ENCODE measurements around the gene EEF1AKMT1. TPM values are rescaled to one million over a fixed set of nuclear protein-coding genes. Genes with fewer than 3 reads are reported as not detected.

Gene EEF1AKMT1
- total RNA-seq, 2 donors from 2014 or later = 7.6 to 8.1 TPM

DNA sequence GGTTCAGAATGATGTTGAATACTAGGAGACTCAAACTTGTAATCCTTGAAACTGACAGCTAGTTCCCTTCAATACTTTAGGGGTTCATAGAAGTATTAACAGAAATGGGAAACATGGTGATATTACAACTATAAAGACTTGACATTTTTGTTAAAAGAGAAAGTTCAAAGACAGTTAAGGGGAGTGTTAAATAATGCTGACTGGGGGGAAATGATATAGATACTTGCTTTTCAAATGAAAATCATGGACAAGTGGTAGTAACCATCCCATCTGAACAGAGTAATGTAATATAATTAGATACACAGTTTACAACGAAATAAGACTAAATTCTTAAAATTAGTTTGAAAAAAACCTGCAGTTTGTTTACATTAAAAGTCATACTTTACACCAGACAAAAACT is 6.6 kb upstream of the EEF1AKMT1 start:
- Mint-ChIP-seq H3K27me3 (ENCODE audit: insufficient read depth) (no peaks in the 10 kb centered on the region), H3K4me3 (no peak overlapping the region), H3K4me1 (no peaks in the 10 kb centered on the region), H3K36me3 (ENCODE audit: low read depth) (peaks cover 36% of the 10 kb centered on the region), H3K9me3 (peaks cover 3% of the 10 kb centered on the region), H3K27ac (no peak overlapping the region)
- WGBS, 2 experiments (ENCODE audit: insufficient coverage in 1 of 2, insufficient read length in 1 of 2) = no CpG with 5 or more reads among the region's 1 CpG
- peaks cover 49% of the 10 kb centered on the region for H3K36me3 ChIP-seq (ENCODE audit: control insufficient read depth, insufficient read depth, low read length)
- no peak overlapping the region for H3K4me3 ChIP-seq (ENCODE audit: low read length)
- no peak overlapping the region for H3K27ac ChIP-seq (ENCODE audit: low read depth, low read length)
- H3K9ac ChIP-seq (ENCODE audit: extremely low read depth, low read length, poor library complexity, severe bottlenecking) = no peak overlapping the region
- TF ChIP-seq, protein P1, sequence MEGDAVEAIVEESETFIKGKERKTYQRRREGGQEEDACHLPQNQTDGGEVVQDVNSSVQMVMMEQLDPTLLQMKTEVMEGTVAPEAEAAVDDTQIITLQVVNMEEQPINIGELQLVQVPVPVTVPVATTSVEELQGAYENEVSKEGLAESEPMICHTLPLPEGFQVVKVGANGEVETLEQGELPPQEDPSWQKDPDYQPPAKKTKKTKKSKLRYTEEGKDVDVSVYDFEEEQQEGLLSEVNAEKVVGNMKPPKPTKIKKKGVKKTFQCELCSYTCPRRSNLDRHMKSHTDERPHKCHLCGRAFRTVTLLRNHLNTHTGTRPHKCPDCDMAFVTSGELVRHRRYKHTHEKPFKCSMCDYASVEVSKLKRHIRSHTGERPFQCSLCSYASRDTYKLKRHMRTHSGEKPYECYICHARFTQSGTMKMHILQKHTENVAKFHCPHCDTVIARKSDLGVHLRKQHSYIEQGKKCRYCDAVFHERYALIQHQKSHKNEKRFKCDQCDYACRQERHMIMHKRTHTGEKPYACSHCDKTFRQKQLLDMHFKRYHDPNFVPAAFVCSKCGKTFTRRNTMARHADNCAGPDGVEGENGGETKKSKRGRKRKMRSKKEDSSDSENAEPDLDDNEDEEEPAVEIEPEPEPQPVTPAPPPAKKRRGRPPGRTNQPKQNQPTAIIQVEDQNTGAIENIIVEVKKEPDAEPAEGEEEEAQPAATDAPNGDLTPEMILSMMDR (conservative IDR thresholded peaks at IDR 0.05) = no peak
- no peaks in the 10 kb centered on the region for H3K27me3 ChIP-seq (ENCODE audit: control insufficient read depth, insufficient read depth, low read length, poor library complexity, severe bottlenecking)
- no peak for DNase-seq
- H3K9me3 ChIP-seq (ENCODE audit: control insufficient read depth, low read length) = peaks cover 9% of the 10 kb centered on the region
- no peaks in the 10 kb centered on the region for H3K4me1 ChIP-seq (ENCODE audit: control insufficient read depth, insufficient read depth, low read length)

DNA sequence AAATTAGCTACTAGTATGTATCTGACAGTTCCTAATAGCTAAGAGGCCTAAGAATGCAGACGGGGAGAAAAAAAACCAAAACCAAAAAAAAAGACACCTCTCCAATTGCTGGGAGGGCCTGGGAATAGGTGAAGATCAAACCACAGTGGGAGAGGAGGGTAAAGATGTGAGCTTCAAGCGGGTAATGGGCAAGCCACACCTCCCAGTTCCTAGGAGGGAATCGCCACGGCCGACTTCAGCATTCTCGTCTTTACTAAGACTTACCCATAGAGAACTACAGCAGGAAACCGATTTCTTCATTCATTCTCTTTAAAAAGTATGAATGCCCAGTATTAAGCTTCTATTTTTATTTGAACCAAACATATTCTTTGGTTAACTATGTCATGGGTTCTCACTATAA is 5.6 kb upstream of the EEF1AKMT1 start:
- Mint-ChIP-seq H3K9me3 (peaks cover 3% of the 10 kb centered on the region), H3K27ac (no peak overlapping the region), H3K4me1 (no peaks in the 10 kb centered on the region), H3K36me3 (ENCODE audit: low read depth) (peaks cover 31% of the 10 kb centered on the region), H3K4me3 (no peak overlapping the region), H3K27me3 (ENCODE audit: insufficient read depth) (no peaks in the 10 kb centered on the region)
- Histone ChIP-seq H3K4me1 (ENCODE audit: control insufficient read depth, insufficient read depth, low read length) (no peaks in the 10 kb centered on the region), H3K36me3 (ENCODE audit: control insufficient read depth, insufficient read depth, low read length) (peaks cover 44% of the 10 kb centered on the region), H3K4me3 (ENCODE audit: low read length) (no peak overlapping the region), H3K27me3 (ENCODE audit: control insufficient read depth, insufficient read depth, low read length, poor library complexity, severe bottlenecking) (no peaks in the 10 kb centered on the region), H3K9me3 (ENCODE audit: control insufficient read depth, low read length) (peaks cover 9% of the 10 kb centered on the region), H3K9ac (ENCODE audit: extremely low read depth, low read length, poor library complexity, severe bottlenecking) (no peak overlapping the region), H3K27ac (ENCODE audit: low read depth, low read length) (no peak overlapping the region)
- TF ChIP-seq, protein P1 (conservative IDR thresholded peaks at IDR 0.05) = no peak
- 91 to 94% methylated on average over 6 to 7 of the region's 7 CpGs for WGBS, 2 experiments (ENCODE audit: insufficient coverage in 1 of 2, insufficient read length in 1 of 2)
- peak; percentile 56 for DNase-seq

DNA sequence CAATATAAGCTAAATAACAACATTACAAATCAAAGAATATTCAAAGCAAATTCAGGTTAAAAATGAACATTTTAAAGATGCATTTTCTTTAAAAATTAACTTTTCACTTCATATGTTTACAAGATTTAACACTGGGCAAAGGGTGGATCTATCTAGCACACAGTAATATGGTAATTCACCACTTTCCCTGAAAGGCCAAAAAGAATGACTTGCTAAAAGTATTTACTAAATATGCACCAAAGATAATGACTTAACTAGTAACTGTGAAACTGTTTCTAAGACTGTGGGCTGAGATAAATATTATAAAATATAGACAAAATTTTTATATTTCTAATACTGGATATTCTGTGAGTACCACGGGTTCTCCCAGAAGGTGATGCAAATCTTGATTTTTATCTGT is 4.5 kb upstream of the EEF1AKMT1 start:
- Histone ChIP-seq H3K4me1 (ENCODE audit: control insufficient read depth, insufficient read depth, low read length) (no peaks in the 10 kb centered on the region), H3K27me3 (ENCODE audit: control insufficient read depth, insufficient read depth, low read length, poor library complexity, severe bottlenecking) (no peaks in the 10 kb centered on the region), H3K9ac (ENCODE audit: extremely low read depth, low read length, poor library complexity, severe bottlenecking) (no peak overlapping the region), H3K27ac (ENCODE audit: low read depth, low read length) (no peak overlapping the region), H3K36me3 (ENCODE audit: control insufficient read depth, insufficient read depth, low read length) (peaks cover 39% of the 10 kb centered on the region), H3K4me3 (ENCODE audit: low read length) (no peak overlapping the region), H3K9me3 (ENCODE audit: control insufficient read depth, low read length) (peaks cover 9% of the 10 kb centered on the region)
- no peak overlapping the region for H3K27ac Mint-ChIP-seq
- no CpG with 5 or more reads among the region's 1 CpG for WGBS, 2 experiments (ENCODE audit: insufficient coverage in 1 of 2, insufficient read length in 1 of 2)
- no peak overlapping the region for H3K4me3 Mint-ChIP-seq
- H3K36me3 Mint-ChIP-seq (ENCODE audit: low read depth) = peaks cover 21% of the 10 kb centered on the region
- no peaks in the 10 kb centered on the region for H3K4me1 Mint-ChIP-seq
- DNase-seq = no peak
- H3K27me3 Mint-ChIP-seq (ENCODE audit: insufficient read depth) = no peaks in the 10 kb centered on the region
- TF ChIP-seq, protein P1 (conservative IDR thresholded peaks at IDR 0.05) = no peak
- peaks cover 3% of the 10 kb centered on the region for H3K9me3 Mint-ChIP-seq
